Measurements from ENCODE around the gene GBF1. TPM values are rescaled to one million over a fixed set of nuclear protein-coding genes. Genes with fewer than 3 reads are reported as not detected.

The GBF1 gene
- total and polyA plus RNA-seq, 2 of the 13 experiments (the other 11 are each of a cell fraction or from before 2014, with no cell fraction given), result 17.1 to 21.9 TPM

GRCh38 chr10:102422545-102423129 is 177.3 kb downstream of the GBF1 start (continued):
- TF ChIP-seq ZNF18 (CRISPR knock-in tag; IDR thresholded peaks at IDR 0.05; ENCODE audit: insufficient replicate concordance), result no peak
- TF ChIP-seq E2F5 (CRISPR knock-in tag; conservative IDR thresholded peaks at IDR 0.05), result no peak
- TF ChIP-seq ZNF235 (CRISPR knock-in tag; IDR thresholded peaks at IDR 0.05; ENCODE audit: borderline replicate concordance), result no peak; the same call in 1 of the 2 replicates
- no peak for TF ChIP-seq ZNF878 (CRISPR knock-in tag; IDR thresholded peaks at IDR 0.05)
- no peak for TF ChIP-seq ZNF530 (CRISPR knock-in tag; IDR thresholded peaks at IDR 0.05; ENCODE audit: low read depth)
- no peak for TF ChIP-seq AKNA (CRISPR knock-in tag; IDR thresholded peaks at IDR 0.05; ENCODE audit: borderline replicate concordance)
- 0 out of 2 replicates have a peak, but pooled peaks have one; percentile 22 for TF ChIP-seq THAP9 (CRISPR knock-in tag; IDR thresholded peaks at IDR 0.05; ENCODE audit: borderline replicate concordance)
- peak; percentile 75 for TF ChIP-seq TOPORS (CRISPR knock-in tag; IDR thresholded peaks at IDR 0.05)
- TF ChIP-seq DR1 (CRISPR knock-in tag; IDR thresholded peaks at IDR 0.05), result peak; percentile 37; the same call in 1 of the 2 replicates
- peak; percentile 98; the same call in 1 of the 2 replicates for TF ChIP-seq PAX8 (CRISPR knock-in tag; IDR thresholded peaks at IDR 0.05; ENCODE audit: borderline replicate concordance)
- TF ChIP-seq ARNT2 (CRISPR knock-in tag; IDR thresholded peaks at IDR 0.05; ENCODE audit: low read depth), result peak; percentile 88
- peak; percentile 84; the same call in 1 of the 2 replicates for TF ChIP-seq ZNF543 (CRISPR knock-in tag; IDR thresholded peaks at IDR 0.05)
- peak; percentile 34; the same call in 1 of the 2 replicates for TF ChIP-seq POLR2AphosphoS5 (IDR thresholded peaks at IDR 0.05; ENCODE audit: low read depth, low read length)
- TF ChIP-seq PRPF4 (IDR thresholded peaks at IDR 0.05; ENCODE audit: low read depth, low read length, poor library complexity, severe bottlenecking), result no peak
- TF ChIP-seq ZBTB49 (CRISPR knock-in tag; IDR thresholded peaks at IDR 0.05; ENCODE audit: borderline replicate concordance), result peak; percentile 68; the same call in 1 of the 2 replicates
